Fibroblast of mammary gland (primary cell): ENCODE results near the gene CLK3.

ENCODE experiments used
- DNase-seq: peaks from one replicate; pipeline ENCODE4 v3.0.0-alpha.2; 2010; ENCODE audit warnings: low read depth
- H3K4me3 ChIP-seq: 2 replicates; pipeline ENCODE4 v1.5.1; 2011; ENCODE audit warnings: low read depth, mild to moderate bottlenecking, low read length, moderate library complexity; ENCODE audit not compliant: control insufficient read depth
- TF ChIP-seq, protein P1 (sequence below): conservative IDR thresholded peaks from 2 replicates; pipeline ENCODE4 v1.5.1; 2011; ENCODE audit warnings: low read depth, low read length, inconsistent platforms; ENCODE audit not compliant: control insufficient read depth, insufficient read depth

The CLK3 gene

GRCh38 chr15:74620636-74621545 is 5.3 kb downstream of the CLK3 start:
- TF ChIP-seq, protein P1, sequence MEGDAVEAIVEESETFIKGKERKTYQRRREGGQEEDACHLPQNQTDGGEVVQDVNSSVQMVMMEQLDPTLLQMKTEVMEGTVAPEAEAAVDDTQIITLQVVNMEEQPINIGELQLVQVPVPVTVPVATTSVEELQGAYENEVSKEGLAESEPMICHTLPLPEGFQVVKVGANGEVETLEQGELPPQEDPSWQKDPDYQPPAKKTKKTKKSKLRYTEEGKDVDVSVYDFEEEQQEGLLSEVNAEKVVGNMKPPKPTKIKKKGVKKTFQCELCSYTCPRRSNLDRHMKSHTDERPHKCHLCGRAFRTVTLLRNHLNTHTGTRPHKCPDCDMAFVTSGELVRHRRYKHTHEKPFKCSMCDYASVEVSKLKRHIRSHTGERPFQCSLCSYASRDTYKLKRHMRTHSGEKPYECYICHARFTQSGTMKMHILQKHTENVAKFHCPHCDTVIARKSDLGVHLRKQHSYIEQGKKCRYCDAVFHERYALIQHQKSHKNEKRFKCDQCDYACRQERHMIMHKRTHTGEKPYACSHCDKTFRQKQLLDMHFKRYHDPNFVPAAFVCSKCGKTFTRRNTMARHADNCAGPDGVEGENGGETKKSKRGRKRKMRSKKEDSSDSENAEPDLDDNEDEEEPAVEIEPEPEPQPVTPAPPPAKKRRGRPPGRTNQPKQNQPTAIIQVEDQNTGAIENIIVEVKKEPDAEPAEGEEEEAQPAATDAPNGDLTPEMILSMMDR, result peak; percentile 98
- no peak overlapping the region for H3K4me3 ChIP-seq
- peak; percentile 80 for DNase-seq

- no peak for DNase-seq
- TF ChIP-seq, protein P1, result no peak
- H3K4me3 ChIP-seq, result no peak overlapping the region
Observed at GRCh38 chr15:74621546-74621920, 5.9 kb downstream of the CLK3 start.

DNA sequence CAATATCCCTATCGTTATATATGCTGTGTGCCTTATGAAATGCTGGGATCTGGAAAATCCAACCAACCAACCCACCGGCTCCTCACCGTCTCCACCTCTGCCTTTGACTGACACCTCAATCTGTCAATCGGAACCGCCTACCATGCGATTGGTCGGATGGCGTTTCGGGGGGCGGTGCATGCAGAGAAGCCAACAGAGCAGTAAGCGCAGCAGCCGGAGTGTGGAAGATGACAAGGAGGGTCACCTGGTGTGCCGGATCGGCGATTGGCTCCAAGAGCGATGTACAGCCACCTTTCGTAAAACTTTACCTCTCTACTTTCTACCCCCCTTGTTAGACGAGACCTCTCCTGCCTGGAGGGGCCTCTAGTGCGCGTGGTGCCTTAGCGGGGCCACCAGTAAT is 6.3 kb downstream of the CLK3 start:
- H3K4me3 ChIP-seq, result no peak overlapping the region
- TF ChIP-seq, protein P1, result no peak
- no peak for DNase-seq

GRCh38 chr15:74622758-74623157 is 7.1 kb downstream of the CLK3 start:
- no peak overlapping the region for H3K4me3 ChIP-seq
- TF ChIP-seq, protein P1, result no peak
- DNase-seq, result no peak

GRCh38 chr15:74624020-74624602 is 8.5 kb downstream of the CLK3 start:
- no peak overlapping the region for H3K4me3 ChIP-seq

GRCh38 chr15:74625693-74626092 is 10.1 kb downstream of the CLK3 start:
- DNase-seq, result no peak
- TF ChIP-seq, protein P1, result no peak
- H3K4me3 ChIP-seq, result no peak overlapping the region

More at GRCh38 chr15:74624020-74624602, 8.5 kb downstream of the CLK3 start:
- no peak for DNase-seq
- TF ChIP-seq, protein P1, result no peak
